Metanephros (tissue), 2 donors: ENCODE results near the gene AEN. TPM values are rescaled to one million over a fixed set of nuclear protein-coding genes. Genes with fewer than 3 reads are reported as not detected.

ENCODE experiments used
- small RNA-seq: library from RNA; depleted of rRNA; stranded (forward); fragments of <200 nt; gene quantifications from one replicate; pipeline ENCODE3, GENCODE V24; 2014; ENCODE audit warnings: low replicate concordance
- total RNA-seq: library from RNA; depleted of rRNA; stranded (reverse); fragments of >200 nt; gene quantifications from one replicate; pipeline ENCODE4 v1.2.3, GENCODE V29; 2014

Gene AEN
- total RNA-seq = 8.3 TPM

GRCh38 chr15:88620995-88621772 is at the start of gene AEN:
Gene AEN (plus strand): TSS chr15:88621340. CDS start chr15:88626210, 4,870 bp downstream.

GRCh38 chr15:88638626-88639372 is 17.7 kb downstream of the AEN start, which contains the start of gene ISG20:
Gene ISG20 (plus strand): TSS chr15:88639016. CDS start chr15:88639367, 351 bp downstream.

Small RNA genes lying within 50 kb of the gene (small RNA-seq; reads per million reads assigned to genes)
- not detected for gene MIR1179
- gene MIR7-2 = not detected

Other genes with a start within 250 kb of the AEN start
- 26.8 TPM for gene MRPL46, start 154.0 kb upstream of the AEN start, total RNA-seq
- 26.4 TPM for gene MRPS11, start 153.6 kb upstream of the AEN start, total RNA-seq
- gene DET1, start 74.7 kb upstream of the AEN start, total RNA-seq = 16.3 TPM
- gene ISG20, start 17.7 kb downstream of the AEN start, total RNA-seq = 6.2 TPM
- 4.0 TPM for gene ACAN, start 182.1 kb downstream of the AEN start, total RNA-seq